ENCODE measurements around the gene SCYGR5.

The SCYGR5 gene

DNA sequence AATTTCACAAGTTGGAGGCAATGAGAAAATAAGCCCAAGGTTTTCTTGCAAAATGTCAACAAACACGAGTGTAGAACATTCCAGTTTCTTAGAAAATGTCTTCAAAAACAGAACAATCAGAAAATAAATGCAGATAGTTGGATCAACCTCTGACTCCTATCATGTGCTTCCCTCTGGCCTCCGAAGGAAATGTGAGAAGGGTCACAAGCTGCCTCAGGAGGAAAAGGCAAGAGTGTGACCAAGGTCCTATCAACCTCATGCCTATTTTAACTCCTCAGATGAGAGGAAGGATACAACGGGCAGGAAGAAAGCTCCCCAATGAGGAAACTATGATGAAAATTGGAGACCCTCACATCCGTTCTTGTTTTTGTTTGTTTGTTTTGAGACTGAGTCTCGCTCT is 7.9 kb downstream of the SCYGR5 start:
- TF ChIP-seq CTCF (IDR thresholded peaks at IDR 0.05; ENCODE audit: extremely low read depth, missing control alignments) = no peak
- no peak for DNase-seq (ENCODE audit: low spot score)

GRCh38 chr2:227677928-227678327 is 11.3 kb downstream of the SCYGR5 start:
- TF ChIP-seq CTCF (IDR thresholded peaks at IDR 0.05; ENCODE audit: extremely low read depth, missing control alignments) = no peak
- no peak for DNase-seq (ENCODE audit: low spot score)

- no peak for TF ChIP-seq CTCF (IDR thresholded peaks at IDR 0.05; ENCODE audit: extremely low read depth, missing control alignments)
- DNase-seq (ENCODE audit: low spot score) = no peak
These were observed 17.7 kb downstream of the SCYGR5 start for GRCh38 chr2:227684258-227684657.

- DNase-seq (ENCODE audit: low spot score) = no peak
- no peak for TF ChIP-seq CTCF (IDR thresholded peaks at IDR 0.05; ENCODE audit: extremely low read depth, missing control alignments)
These were observed 20.6 kb downstream of the SCYGR5 start for GRCh38 chr2:227687189-227687588.

- no peak for DNase-seq (ENCODE audit: low spot score)
These were observed 30.5 kb downstream of the SCYGR5 start for GRCh38 chr2:227696990-227697679.

GRCh38 chr2:227701556-227701955 is 35.0 kb downstream of the SCYGR5 start:
- no peak for DNase-seq (ENCODE audit: low spot score)
- TF ChIP-seq CTCF (IDR thresholded peaks at IDR 0.05; ENCODE audit: extremely low read depth, missing control alignments) = no peak

More at GRCh38 chr2:227696990-227697679, 30.5 kb downstream of the SCYGR5 start:
- TF ChIP-seq CTCF (IDR thresholded peaks at IDR 0.05; ENCODE audit: extremely low read depth, missing control alignments) = no peak

DNA sequence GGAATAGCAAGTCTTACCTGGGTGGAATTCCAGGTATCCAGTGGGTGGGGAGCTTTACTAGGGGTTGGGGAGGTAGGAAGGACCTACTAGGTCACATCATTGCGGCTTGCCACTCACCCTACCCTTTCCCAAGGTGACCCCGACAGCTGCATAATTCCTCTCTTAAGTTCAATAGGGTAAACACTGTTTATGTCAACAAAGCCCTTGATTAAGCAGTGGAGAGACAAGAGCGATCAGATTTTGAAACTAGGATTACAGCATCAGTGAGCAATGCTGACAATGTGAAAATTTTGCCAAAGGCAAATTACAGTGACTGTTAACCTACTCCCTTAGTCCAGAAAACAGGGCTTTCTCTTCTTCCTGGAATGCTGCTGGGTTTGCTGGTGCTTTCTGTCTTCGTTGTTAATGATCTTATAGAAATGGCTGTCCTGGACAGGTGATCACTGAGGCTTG is 36.7 kb downstream of the SCYGR5 start:
- no peak for DNase-seq (ENCODE audit: low spot score)
- no peak for TF ChIP-seq CTCF (IDR thresholded peaks at IDR 0.05; ENCODE audit: extremely low read depth, missing control alignments)
